ENCODE data around the gene LORICRIN. TPM values are rescaled to one million over a fixed set of nuclear protein-coding genes. Genes with fewer than 3 reads are reported as not detected.

The LORICRIN gene
- polyA plus RNA-seq, 1 of the 3 experiments (the other 2 are of a cell fraction) = not detected

GRCh38 chr1:153293480-153293775, 33.9 kb downstream of the LORICRIN start:
- no peak overlapping the region for H3K4me2 ChIP-seq
- no peak overlapping the region for H3K9ac ChIP-seq
- CTCF ChIA-PET = interaction anchor here (0.6 to 1.0 kb wide), 2 partner anchors 11 to 61 kb away, joined by 3 read pairs; no protein-coding TSS in a partner anchor
- H3K4me3 ChIP-seq (ENCODE audit: low read depth in 2 of 2, low read length in 1 of 2) = no peak overlapping the region
- WGBS (ENCODE audit: low lambda C conversion rate) = 34% methylated on average over 7 of the region's 7 CpGs
- no peaks in the 10 kb centered on the region for H3K79me2 ChIP-seq (ENCODE audit: insufficient read depth)
- peaks cover 30% of the 10 kb centered on the region for H3K27me3 ChIP-seq (ENCODE audit: insufficient read depth)
- no peaks in the 10 kb centered on the region for H3K36me3 ChIP-seq (replicated peaks in 1 of 2; ENCODE audit: control insufficient read depth in 1 of 2, insufficient read depth in 2 of 2, low read length in 1 of 2)
- H3K9me3 ChIP-seq = no peaks in the 10 kb centered on the region
- no peak overlapping the region for H2AFZ ChIP-seq (ENCODE audit: low read depth)
- TF ChIP-seq TEAD4 (IDR thresholded peaks at IDR 0.05; ENCODE audit: borderline replicate concordance, insufficient read depth) (no peak), MXI1 (IDR thresholded peaks at IDR 0.05; ENCODE audit: low read depth, low read length) (no peak), REST (IDR thresholded peaks at IDR 0.05; ENCODE audit: low read depth, low read length) (no peak), SMC3 (IDR thresholded peaks at IDR 0.05; ENCODE audit: low read depth, low read length) (no peak), SIN3A (IDR thresholded peaks at IDR 0.05; ENCODE audit: borderline replicate concordance, low read depth, low read length) (no peak), RFX5 (IDR thresholded peaks at IDR 0.05; ENCODE audit: low read length) (no peak), EZH2phosphoT487 (IDR thresholded peaks at IDR 0.05; ENCODE audit: borderline replicate concordance, low read depth) (no peak), POLR2AphosphoS5 (IDR thresholded peaks at IDR 0.05; ENCODE audit: low read depth, low read length) (no peak), NRF1 (IDR thresholded peaks at IDR 0.05; ENCODE audit: low read depth, low read length) (no peak), TCF12 (IDR thresholded peaks at IDR 0.05) (no peak), GABPA (IDR thresholded peaks at IDR 0.05; ENCODE audit: low read depth) (no peak), USF2 (IDR thresholded peaks at IDR 0.05; ENCODE audit: borderline replicate concordance, low read depth, low read length) (no peak), RCOR1 (IDR thresholded peaks at IDR 0.05; ENCODE audit: low read length) (no peak), FOSL2 (IDR thresholded peaks at IDR 0.05; ENCODE audit: borderline replicate concordance, low read depth) (no peak), RXRA (IDR thresholded peaks at IDR 0.05; ENCODE audit: borderline replicate concordance, low read depth) (no peak), ELF1 (IDR thresholded peaks at IDR 0.05) (no peak), FOXM1 (IDR thresholded peaks at IDR 0.05; ENCODE audit: low read depth) (no peak), RAD21 (IDR thresholded peaks at IDR 0.05; ENCODE audit: low read length) (no peak)
- TF ChIP-seq, protein P1, sequence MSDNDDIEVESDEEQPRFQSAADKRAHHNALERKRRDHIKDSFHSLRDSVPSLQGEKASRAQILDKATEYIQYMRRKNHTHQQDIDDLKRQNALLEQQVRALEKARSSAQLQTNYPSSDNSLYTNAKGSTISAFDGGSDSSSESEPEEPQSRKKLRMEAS (IDR thresholded peaks at IDR 0.05; ENCODE audit: low read depth) = no peak
- TF ChIP-seq, protein P2, sequence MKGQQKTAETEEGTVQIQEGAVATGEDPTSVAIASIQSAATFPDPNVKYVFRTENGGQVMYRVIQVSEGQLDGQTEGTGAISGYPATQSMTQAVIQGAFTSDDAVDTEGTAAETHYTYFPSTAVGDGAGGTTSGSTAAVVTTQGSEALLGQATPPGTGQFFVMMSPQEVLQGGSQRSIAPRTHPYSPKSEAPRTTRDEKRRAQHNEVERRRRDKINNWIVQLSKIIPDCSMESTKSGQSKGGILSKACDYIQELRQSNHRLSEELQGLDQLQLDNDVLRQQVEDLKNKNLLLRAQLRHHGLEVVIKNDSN (IDR thresholded peaks at IDR 0.05; ENCODE audit: borderline replicate concordance, low read depth) = no peak
- H3F3A ChIP-seq (replicated peaks; ENCODE audit: insufficient read depth) = no peaks in the 10 kb centered on the region
- H3K9me2 ChIP-seq = no peaks in the 10 kb centered on the region
- H3K27ac ChIP-seq (ENCODE audit: low read depth in 2 of 2, low read length in 1 of 2) = no peak overlapping the region
- H3K4me1 ChIP-seq (ENCODE audit: control insufficient read depth in 1 of 2, insufficient read depth in 2 of 2, low read depth in 1 of 2, low read length in 1 of 2) = no peaks in the 10 kb centered on the region
- no peak for DNase-seq
- POLR2A ChIA-PET = no interaction called here
- no peaks in the 10 kb centered on the region for H4K20me1 ChIP-seq (ENCODE audit: insufficient read depth)

Measured in SK-N-SH (cell line).